ENCODE measurements around the gene ASB8.

The ASB8 gene

GRCh38 chr12:48105867-48106680 is 51.2 kb downstream of the ASB8 start, which contains the start of gene SENP1:
Gene SENP1, minus strand, starts transcription at chr12:48106079. Its CDS starts 4,607 bp downstream, at chr12:48101472.
- DNase-seq (ENCODE audit: low spot score) = peak; percentile 89

- peak; percentile 70 for DNase-seq (ENCODE audit: low spot score)
These were observed 51.9 kb downstream of the ASB8 start for GRCh38 chr12:48105321-48105866.

- peak; percentile 26 for DNase-seq (ENCODE audit: low spot score)
These were observed 52.8 kb downstream of the ASB8 start for GRCh38 chr12:48104531-48104930.

Measured in hematopoietic multipotent progenitor cell treated with erythropoietin and hydrocortisone succinate and interleukin-3 and kit ligand, for 17 days (in vitro differentiated cells).